WTC11 (cell line): ENCODE measurements around the gene CSK. TPM values are rescaled to one million over a fixed set of nuclear protein-coding genes. Genes with fewer than 3 reads are reported as not detected.

Experiments
- ATAC-seq: fragments of 200-7000 bp; cut with Tn5 transposase; 2 replicates; pipeline ENCODE4 v1.10.0; 2021; ENCODE audit warnings: mild to moderate bottlenecking, moderate library complexity
- CTCF ChIA-PET: fragments of 300-600 bp; sonication (Branson Sonifier 250); formaldehyde crosslinking; loops from one replicate; lab custom pipeline; 2021; ENCODE audit warnings: antibody characterized with exemption; lab: Charles Lee
- POLR2A ChIA-PET: fragments of 350-600 bp; sonication (Branson Sonifier 250); formaldehyde crosslinking; loops from one replicate; lab custom pipeline; 2021; ENCODE audit warnings: antibody characterized with exemption; lab: Charles Lee
- DNase-seq: peaks from one replicate; pipeline ENCODE4 v3.0.0; 2021; ENCODE audit warnings: low spot score
- H3K27ac Mint-ChIP-seq: 2 replicates; pipeline ENCODE4 v1.8.0; 2021; ENCODE audit warnings: mixed read lengths
- H3K27me3 Mint-ChIP-seq: 2 replicates; pipeline ENCODE4 v1.8.0; 2021; ENCODE audit warnings: low read depth, mild to moderate bottlenecking, moderate library complexity, mixed read lengths
- H3K36me3 Mint-ChIP-seq: 2 replicates; pipeline ENCODE4 v1.8.0; 2021; ENCODE audit warnings: mixed read lengths
- H3K4me1 Mint-ChIP-seq: 2 replicates; pipeline ENCODE4 v1.8.0; 2022; ENCODE audit warnings: mixed read lengths
- H3K4me3 Mint-ChIP-seq: 2 replicates; pipeline ENCODE4 v1.8.0; 2021; ENCODE audit warnings: mild to moderate bottlenecking, moderate library complexity, mixed read lengths
- H3K9me3 Mint-ChIP-seq: 2 replicates; pipeline ENCODE4 v1.8.0; 2021; ENCODE audit warnings: mixed read lengths
- CREB1 ChIP-seq: sonication (generic); formaldehyde crosslinking; IDR thresholded peaks from 2 replicates; pipeline ENCODE4 v1.8.0; 2023; ENCODE audit warnings: mild to moderate bottlenecking, missing genetic modification reagents
- ELF4 ChIP-seq: sonication (generic); formaldehyde crosslinking; IDR thresholded peaks from 2 replicates; pipeline ENCODE4 v1.8.1; 2022; ENCODE audit warnings: low read depth, mild to moderate bottlenecking, moderate library complexity, missing genetic modification reagents
- ESRRA ChIP-seq: sonication (generic); formaldehyde crosslinking; IDR thresholded peaks from 2 replicates; pipeline ENCODE4 v1.8.1; 2022; ENCODE audit warnings: mild to moderate bottlenecking, missing genetic modification reagents, borderline replicate concordance
- FOXJ3 ChIP-seq: sonication (generic); formaldehyde crosslinking; IDR thresholded peaks from 2 replicates; pipeline ENCODE4 v1.9.0; 2021; ENCODE audit warnings: missing genetic modification reagents, mild to moderate bottlenecking, borderline replicate concordance
- FOXK1 ChIP-seq: sonication (generic); formaldehyde crosslinking; IDR thresholded peaks from 2 replicates; pipeline ENCODE4 v1.8.0; 2022; ENCODE audit warnings: mild to moderate bottlenecking, moderate library complexity, missing genetic modification reagents
- FOXP1 ChIP-seq: sonication (generic); formaldehyde crosslinking; IDR thresholded peaks from 2 replicates; pipeline ENCODE4 v1.8.0; 2022; ENCODE audit warnings: missing genetic modification reagents, mild to moderate bottlenecking, moderate library complexity, borderline replicate concordance
- IRF2 ChIP-seq: sonication (generic); formaldehyde crosslinking; IDR thresholded peaks from 2 replicates; pipeline ENCODE4 v1.8.0; 2022; ENCODE audit warnings: low read depth, missing genetic modification reagents, borderline replicate concordance
- JAZF1 ChIP-seq: fragments of 250-450 bp; sonication (Bioruptor Pico); IDR thresholded peaks from 2 replicates; pipeline ENCODE4 v1.9.0; 2021; ENCODE audit warnings: moderate library complexity, mild to moderate bottlenecking, inconsistent platforms
- MXD4 ChIP-seq: fragments of 250-450 bp; sonication (Bioruptor Pico); IDR thresholded peaks from 2 replicates; pipeline ENCODE4 v1.8.0; 2021; ENCODE audit warnings: mild to moderate bottlenecking, moderate library complexity, borderline replicate concordance
- MYBL2 ChIP-seq: sonication (generic); formaldehyde crosslinking; IDR thresholded peaks from 2 replicates; pipeline ENCODE4 v1.8.1; 2023; ENCODE audit warnings: mild to moderate bottlenecking, moderate library complexity, missing genetic modification reagents
- NR2C2 ChIP-seq: sonication (generic); formaldehyde crosslinking; IDR thresholded peaks from 2 replicates; pipeline ENCODE4 v1.8.0; 2022; ENCODE audit warnings: mild to moderate bottlenecking, missing genetic modification reagents
- PRRX2 ChIP-seq: fragments of 250-450 bp; sonication (Bioruptor Pico); IDR thresholded peaks from 2 replicates; pipeline ENCODE4 v1.8.0; 2021; ENCODE audit warnings: mild to moderate bottlenecking
- SP1 ChIP-seq: sonication (generic); formaldehyde crosslinking; conservative IDR thresholded peaks from 2 replicates; pipeline ENCODE4 v1.8.1; 2022; ENCODE audit warnings: missing genetic modification reagents
- ZNF138 ChIP-seq: sonication (generic); formaldehyde crosslinking; conservative IDR thresholded peaks from 2 replicates; pipeline ENCODE4 v1.8.1; 2022; ENCODE audit warnings: mild to moderate bottlenecking, moderate library complexity, missing genetic modification reagents
- ZNF423 ChIP-seq: fragments of 250-450 bp; sonication (Bioruptor Pico); IDR thresholded peaks from 2 replicates; pipeline ENCODE4 v2.1.2; 2022; ENCODE audit warnings: mild to moderate bottlenecking, moderate library complexity
- total RNA-seq: library from RNA; stranded (reverse); gene quantifications from 3 replicates; pipeline ENCODE4 v1.2.3, GENCODE V29; 2021
- TF ChIP-seq, protein P1 (sequence below): sonication (generic); formaldehyde crosslinking; IDR thresholded peaks from 2 replicates; pipeline ENCODE4 v1.8.0; 2022; ENCODE audit warnings: mild to moderate bottlenecking, missing genetic modification reagents
- TF ChIP-seq, protein P2 (sequence below): fragments of 200-600 bp; IDR thresholded peaks from 2 replicates; pipeline ENCODE4 v1.8.0; 2022; ENCODE audit warnings: antibody characterized with exemption
- TF ChIP-seq, protein P3 (sequence below): sonication (generic); formaldehyde crosslinking; IDR thresholded peaks from 2 replicates; pipeline ENCODE4 v1.8.1; 2022; ENCODE audit warnings: mild to moderate bottlenecking, moderate library complexity, missing genetic modification reagents
- TF ChIP-seq, protein P4 (sequence below): sonication (generic); formaldehyde crosslinking; IDR thresholded peaks from 2 replicates; pipeline ENCODE4 v1.8.0; 2022; ENCODE audit warnings: mild to moderate bottlenecking, missing genetic modification reagents
- TF ChIP-seq, protein P5 (sequence below): sonication (generic); formaldehyde crosslinking; IDR thresholded peaks from 2 replicates; pipeline ENCODE4 v1.8.0; 2023; ENCODE audit warnings: missing genetic modification reagents
- TF ChIP-seq, protein P6 (sequence below): sonication (generic); formaldehyde crosslinking; IDR thresholded peaks from 2 replicates; pipeline ENCODE4 v1.8.1; 2023; ENCODE audit warnings: mild to moderate bottlenecking, moderate library complexity, missing genetic modification reagents
- TF ChIP-seq, protein P7 (sequence below): sonication (generic); formaldehyde crosslinking; IDR thresholded peaks from 2 replicates; pipeline ENCODE4 v1.8.1; 2023; ENCODE audit warnings: mild to moderate bottlenecking, missing genetic modification reagents
- TF ChIP-seq, protein P8 (sequence below): sonication (generic); formaldehyde crosslinking; IDR thresholded peaks from 2 replicates; pipeline ENCODE4 v1.8.0; 2022; ENCODE audit warnings: mild to moderate bottlenecking, missing genetic modification reagents
- TF ChIP-seq, protein P9 (sequence below): sonication (generic); formaldehyde crosslinking; IDR thresholded peaks from 2 replicates; pipeline ENCODE4 v1.8.0; 2022; ENCODE audit warnings: mild to moderate bottlenecking, missing genetic modification reagents

Gene CSK
- total RNA-seq, 1 experiment from 2014 or later = 55.1 TPM

DNA sequence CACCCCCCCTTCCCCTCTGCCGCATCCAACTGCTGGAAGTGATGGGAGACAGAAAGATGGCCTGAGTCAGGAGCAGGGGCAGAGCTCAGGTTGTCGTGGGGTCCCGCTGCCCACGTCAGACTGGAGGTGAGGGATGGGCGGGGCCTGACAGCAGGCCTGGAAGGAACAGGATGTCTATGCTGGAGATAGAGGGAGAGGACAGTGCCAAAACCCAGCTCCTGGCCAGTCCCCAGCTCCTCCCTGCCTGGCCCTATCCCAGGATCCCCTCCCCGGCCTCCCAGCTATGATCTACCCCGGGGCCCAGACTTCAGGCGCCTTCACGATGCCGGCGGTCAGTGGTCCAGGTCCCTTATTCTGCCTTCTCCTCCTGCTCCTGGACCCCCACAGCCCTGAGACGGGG is 30.7 kb downstream of the CSK start, which contains the start of gene LMAN1L (continued):
- no peak for TF ChIP-seq MYBL2 (CRISPR knock-in tag)
- no peak for TF ChIP-seq ZNF423 (CRISPR knock-in tag)
- TF ChIP-seq, protein P1, sequence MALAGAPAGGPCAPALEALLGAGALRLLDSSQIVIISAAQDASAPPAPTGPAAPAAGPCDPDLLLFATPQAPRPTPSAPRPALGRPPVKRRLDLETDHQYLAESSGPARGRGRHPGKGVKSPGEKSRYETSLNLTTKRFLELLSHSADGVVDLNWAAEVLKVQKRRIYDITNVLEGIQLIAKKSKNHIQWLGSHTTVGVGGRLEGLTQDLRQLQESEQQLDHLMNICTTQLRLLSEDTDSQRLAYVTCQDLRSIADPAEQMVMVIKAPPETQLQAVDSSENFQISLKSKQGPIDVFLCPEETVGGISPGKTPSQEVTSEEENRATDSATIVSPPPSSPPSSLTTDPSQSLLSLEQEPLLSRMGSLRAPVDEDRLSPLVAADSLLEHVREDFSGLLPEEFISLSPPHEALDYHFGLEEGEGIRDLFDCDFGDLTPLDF (CRISPR knock-in tag) = no peak
- TF ChIP-seq, protein P2, sequence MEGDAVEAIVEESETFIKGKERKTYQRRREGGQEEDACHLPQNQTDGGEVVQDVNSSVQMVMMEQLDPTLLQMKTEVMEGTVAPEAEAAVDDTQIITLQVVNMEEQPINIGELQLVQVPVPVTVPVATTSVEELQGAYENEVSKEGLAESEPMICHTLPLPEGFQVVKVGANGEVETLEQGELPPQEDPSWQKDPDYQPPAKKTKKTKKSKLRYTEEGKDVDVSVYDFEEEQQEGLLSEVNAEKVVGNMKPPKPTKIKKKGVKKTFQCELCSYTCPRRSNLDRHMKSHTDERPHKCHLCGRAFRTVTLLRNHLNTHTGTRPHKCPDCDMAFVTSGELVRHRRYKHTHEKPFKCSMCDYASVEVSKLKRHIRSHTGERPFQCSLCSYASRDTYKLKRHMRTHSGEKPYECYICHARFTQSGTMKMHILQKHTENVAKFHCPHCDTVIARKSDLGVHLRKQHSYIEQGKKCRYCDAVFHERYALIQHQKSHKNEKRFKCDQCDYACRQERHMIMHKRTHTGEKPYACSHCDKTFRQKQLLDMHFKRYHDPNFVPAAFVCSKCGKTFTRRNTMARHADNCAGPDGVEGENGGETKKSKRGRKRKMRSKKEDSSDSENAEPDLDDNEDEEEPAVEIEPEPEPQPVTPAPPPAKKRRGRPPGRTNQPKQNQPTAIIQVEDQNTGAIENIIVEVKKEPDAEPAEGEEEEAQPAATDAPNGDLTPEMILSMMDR = no peak
- no peak for TF ChIP-seq CREB1 (CRISPR knock-in tag)
- TF ChIP-seq, protein P3, sequence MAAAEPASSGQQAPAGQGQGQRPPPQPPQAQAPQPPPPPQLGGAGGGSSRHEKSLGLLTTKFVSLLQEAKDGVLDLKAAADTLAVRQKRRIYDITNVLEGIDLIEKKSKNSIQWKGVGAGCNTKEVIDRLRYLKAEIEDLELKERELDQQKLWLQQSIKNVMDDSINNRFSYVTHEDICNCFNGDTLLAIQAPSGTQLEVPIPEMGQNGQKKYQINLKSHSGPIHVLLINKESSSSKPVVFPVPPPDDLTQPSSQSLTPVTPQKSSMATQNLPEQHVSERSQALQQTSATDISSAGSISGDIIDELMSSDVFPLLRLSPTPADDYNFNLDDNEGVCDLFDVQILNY (CRISPR knock-in tag) = no peak

DNA sequence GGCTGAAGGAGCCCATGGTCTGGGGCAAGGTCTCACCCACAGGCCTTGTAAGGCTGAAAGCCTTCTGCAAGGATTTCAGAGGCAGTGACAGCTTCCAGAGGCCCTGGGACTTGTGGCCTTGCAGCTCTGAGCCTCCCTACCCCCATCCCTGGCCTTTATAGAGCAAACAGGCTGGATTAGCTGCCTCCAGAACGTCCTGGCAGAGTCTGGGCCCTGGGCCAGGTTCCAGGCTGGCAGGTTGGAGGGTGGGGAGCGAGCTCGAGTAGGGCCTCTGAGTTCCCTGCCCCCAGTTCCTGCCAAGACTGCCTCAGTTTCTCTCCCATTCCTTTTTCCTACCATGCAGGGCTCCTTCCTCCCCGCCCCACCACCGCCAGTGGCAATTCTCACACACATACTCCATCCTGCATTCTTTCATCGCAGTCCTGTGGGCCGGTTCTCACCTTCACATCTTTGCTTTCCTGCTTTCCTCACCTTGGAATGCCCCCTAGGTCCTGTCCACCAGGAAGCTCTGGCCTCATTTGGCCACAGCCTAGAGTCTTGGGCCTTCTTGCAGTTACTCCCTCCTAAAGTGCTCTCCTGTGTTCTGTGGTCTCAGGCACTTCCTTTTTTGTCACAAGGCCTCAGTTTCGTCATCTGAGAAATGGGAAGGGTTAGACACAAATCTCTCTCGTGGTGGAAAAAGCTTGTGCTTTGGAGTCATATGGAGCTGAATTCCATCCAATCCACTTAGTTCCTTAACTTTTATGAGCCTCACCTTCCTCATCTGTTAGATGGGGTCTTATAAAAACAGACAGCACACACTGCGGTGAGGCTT is 33.4 kb downstream of the CSK start:
- H3K9me3 Mint-ChIP-seq = no peaks in the 10 kb centered on the region
- DNase-seq = no peak
- CTCF ChIA-PET = interaction anchor here (0.8 to 2.4 kb wide), 4 partner anchors 28 to 47 kb away, joined by 3 to 7 read pairs (median 3); no protein-coding TSS in a partner anchor
- no peak for ATAC-seq
- no peak overlapping the region; the same call in 1 of the 2 replicates for H3K27ac Mint-ChIP-seq
- no peak overlapping the region for H3K4me3 Mint-ChIP-seq
- POLR2A ChIA-PET = no interaction called here
- no peak for TF ChIP-seq FOXP1
- TF ChIP-seq PRRX2 (CRISPR knock-in tag) = no peak
- TF ChIP-seq, protein P4, sequence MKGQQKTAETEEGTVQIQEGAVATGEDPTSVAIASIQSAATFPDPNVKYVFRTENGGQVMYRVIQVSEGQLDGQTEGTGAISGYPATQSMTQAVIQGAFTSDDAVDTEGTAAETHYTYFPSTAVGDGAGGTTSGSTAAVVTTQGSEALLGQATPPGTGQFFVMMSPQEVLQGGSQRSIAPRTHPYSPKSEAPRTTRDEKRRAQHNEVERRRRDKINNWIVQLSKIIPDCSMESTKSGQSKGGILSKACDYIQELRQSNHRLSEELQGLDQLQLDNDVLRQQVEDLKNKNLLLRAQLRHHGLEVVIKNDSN = no peak
- no peak for TF ChIP-seq JAZF1 (CRISPR knock-in tag)
- no peak for TF ChIP-seq ELF4 (CRISPR knock-in tag)
- no peak for TF ChIP-seq MXD4
- TF ChIP-seq, protein P5, sequence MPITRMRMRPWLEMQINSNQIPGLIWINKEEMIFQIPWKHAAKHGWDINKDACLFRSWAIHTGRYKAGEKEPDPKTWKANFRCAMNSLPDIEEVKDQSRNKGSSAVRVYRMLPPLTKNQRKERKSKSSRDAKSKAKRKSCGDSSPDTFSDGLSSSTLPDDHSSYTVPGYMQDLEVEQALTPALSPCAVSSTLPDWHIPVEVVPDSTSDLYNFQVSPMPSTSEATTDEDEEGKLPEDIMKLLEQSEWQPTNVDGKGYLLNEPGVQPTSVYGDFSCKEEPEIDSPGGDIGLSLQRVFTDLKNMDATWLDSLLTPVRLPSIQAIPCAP (CRISPR knock-in tag) = no peak
- no peak for TF ChIP-seq NR2C2 (CRISPR knock-in tag)
- TF ChIP-seq, protein P6, sequence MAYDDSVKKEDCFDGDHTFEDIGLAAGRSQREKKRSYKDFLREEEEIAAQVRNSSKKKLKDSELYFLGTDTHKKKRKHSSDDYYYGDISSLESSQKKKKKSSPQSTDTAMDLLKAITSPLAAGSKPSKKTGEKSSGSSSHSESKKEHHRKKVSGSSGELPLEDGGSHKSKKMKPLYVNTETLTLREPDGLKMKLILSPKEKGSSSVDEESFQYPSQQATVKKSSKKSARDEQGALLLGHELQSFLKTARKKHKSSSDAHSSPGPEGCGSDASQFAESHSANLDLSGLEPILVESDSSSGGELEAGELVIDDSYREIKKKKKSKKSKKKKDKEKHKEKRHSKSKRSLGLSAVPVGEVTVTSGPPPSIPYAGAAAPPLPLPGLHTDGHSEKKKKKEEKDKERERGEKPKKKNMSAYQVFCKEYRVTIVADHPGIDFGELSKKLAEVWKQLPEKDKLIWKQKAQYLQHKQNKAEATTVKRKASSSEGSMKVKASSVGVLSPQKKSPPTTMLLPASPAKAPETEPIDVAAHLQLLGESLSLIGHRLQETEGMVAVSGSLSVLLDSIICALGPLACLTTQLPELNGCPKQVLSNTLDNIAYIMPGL (CRISPR knock-in tag) = no peak
- TF ChIP-seq ESRRA (CRISPR knock-in tag) = no peak
- TF ChIP-seq, protein P7, sequence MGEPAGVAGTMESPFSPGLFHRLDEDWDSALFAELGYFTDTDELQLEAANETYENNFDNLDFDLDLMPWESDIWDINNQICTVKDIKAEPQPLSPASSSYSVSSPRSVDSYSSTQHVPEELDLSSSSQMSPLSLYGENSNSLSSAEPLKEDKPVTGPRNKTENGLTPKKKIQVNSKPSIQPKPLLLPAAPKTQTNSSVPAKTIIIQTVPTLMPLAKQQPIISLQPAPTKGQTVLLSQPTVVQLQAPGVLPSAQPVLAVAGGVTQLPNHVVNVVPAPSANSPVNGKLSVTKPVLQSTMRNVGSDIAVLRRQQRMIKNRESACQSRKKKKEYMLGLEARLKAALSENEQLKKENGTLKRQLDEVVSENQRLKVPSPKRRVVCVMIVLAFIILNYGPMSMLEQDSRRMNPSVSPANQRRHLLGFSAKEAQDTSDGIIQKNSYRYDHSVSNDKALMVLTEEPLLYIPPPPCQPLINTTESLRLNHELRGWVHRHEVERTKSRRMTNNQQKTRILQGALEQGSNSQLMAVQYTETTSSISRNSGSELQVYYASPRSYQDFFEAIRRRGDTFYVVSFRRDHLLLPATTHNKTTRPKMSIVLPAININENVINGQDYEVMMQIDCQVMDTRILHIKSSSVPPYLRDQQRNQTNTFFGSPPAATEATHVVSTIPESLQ = no peak
- no peak for TF ChIP-seq IRF2 (CRISPR knock-in tag)
- no peak for TF ChIP-seq FOXK1 (CRISPR knock-in tag)
- TF ChIP-seq, protein P8, sequence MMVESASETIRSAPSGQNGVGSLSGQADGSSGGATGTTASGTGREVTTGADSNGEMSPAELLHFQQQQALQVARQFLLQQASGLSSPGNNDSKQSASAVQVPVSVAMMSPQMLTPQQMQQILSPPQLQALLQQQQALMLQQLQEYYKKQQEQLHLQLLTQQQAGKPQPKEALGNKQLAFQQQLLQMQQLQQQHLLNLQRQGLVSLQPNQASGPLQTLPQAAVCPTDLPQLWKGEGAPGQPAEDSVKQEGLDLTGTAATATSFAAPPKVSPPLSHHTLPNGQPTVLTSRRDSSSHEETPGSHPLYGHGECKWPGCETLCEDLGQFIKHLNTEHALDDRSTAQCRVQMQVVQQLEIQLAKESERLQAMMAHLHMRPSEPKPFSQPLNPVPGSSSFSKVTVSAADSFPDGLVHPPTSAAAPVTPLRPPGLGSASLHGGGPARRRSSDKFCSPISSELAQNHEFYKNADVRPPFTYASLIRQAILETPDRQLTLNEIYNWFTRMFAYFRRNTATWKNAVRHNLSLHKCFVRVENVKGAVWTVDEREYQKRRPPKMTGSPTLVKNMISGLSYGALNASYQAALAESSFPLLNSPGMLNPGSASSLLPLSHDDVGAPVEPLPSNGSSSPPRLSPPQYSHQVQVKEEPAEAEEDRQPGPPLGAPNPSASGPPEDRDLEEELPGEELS (CRISPR knock-in tag) = no peak
- TF ChIP-seq SP1 (CRISPR knock-in tag) = no peak
- no peak for TF ChIP-seq ZNF138 (CRISPR knock-in tag)
- TF ChIP-seq, protein P9, sequence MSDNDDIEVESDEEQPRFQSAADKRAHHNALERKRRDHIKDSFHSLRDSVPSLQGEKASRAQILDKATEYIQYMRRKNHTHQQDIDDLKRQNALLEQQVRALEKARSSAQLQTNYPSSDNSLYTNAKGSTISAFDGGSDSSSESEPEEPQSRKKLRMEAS (CRISPR knock-in tag) = no peak
- TF ChIP-seq FOXJ3 (CRISPR knock-in tag) = no peak
- no peaks in the 10 kb centered on the region; the same call in 1 of the 2 replicates for H3K27me3 Mint-ChIP-seq
- no peaks in the 10 kb centered on the region for H3K36me3 Mint-ChIP-seq
- H3K4me1 Mint-ChIP-seq = peaks cover 9% of the 10 kb centered on the region
